ENCODE results near the gene ITLN1. TPM values are rescaled to one million over a fixed set of nuclear protein-coding genes. Genes with fewer than 3 reads are reported as not detected.
A peak's percentile ranks its signal among the peaks of the same experiment; 100 is the strongest.
"Not testable (repeated sequence)": the region's sequence is repeated elsewhere in the genome, so short reads cannot be mapped to it uniquely, and the experiment has no call there.

The ITLN1 gene
- total and polyA plus RNA-seq, 5 donors from 2014 or later: not detected

- H3K4me1 ChIP-seq (ENCODE audit: control insufficient read depth, insufficient read depth, low read length, poor library complexity, severe bottlenecking); H3K27ac ChIP-seq (ENCODE audit: insufficient read depth, low read length, poor library complexity, severe bottlenecking); H3K36me3 ChIP-seq (ENCODE audit: control insufficient read depth, insufficient read depth, low read length); DNase-seq; ATAC-seq (ENCODE audit: low read depth in 2 of 2); H3K36me3 Mint-ChIP-seq; H3K4me1 Mint-ChIP-seq; H3K4me3 ChIP-seq (ENCODE audit: low read depth, low read length); H3K27me3 ChIP-seq (ENCODE audit: control insufficient read depth, insufficient read depth, low read length); H3K4me3 Mint-ChIP-seq; H3K9me3 ChIP-seq (ENCODE audit: control insufficient read depth in 2 of 2, low read length in 2 of 2): not testable (repeated sequence)
- H3K27ac Mint-ChIP-seq: peak overlapping the region in 1 of 3 donors; percentile 24
- peaks cover 52% of the 10 kb centered on the region for H3K27me3 Mint-ChIP-seq
- peaks cover 0 to 13% (median 5%) of the 10 kb centered on the region in 7 donors for H3K9me3 Mint-ChIP-seq
These were observed 9.6 kb upstream of the ITLN1 start for GRCh38 chr1:160894368-160895135.

DNA sequence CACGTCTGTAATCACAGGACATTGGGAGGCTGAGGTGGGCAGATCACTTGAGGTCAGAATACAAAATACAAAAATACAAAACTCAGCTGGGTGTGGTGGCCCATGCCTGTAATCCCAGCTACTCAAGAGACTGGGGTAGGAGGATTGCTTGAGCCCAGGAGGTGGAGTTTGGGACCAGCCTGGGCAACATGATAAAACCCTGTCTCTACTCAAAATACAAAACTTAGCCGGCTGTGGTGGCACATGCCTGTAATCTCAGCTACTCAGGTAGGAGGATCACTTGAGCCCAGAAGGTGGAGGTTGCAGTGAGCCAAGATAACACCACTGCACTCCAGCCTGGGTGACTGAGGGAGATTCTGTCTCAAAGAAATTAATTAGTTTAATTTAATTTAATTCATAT is 6.5 kb upstream of the ITLN1 start:
- H3K36me3 Mint-ChIP-seq: no peaks in the 10 kb centered on the region
- no peak overlapping the region for H3K4me3 Mint-ChIP-seq
- Histone ChIP-seq H3K27me3 (ENCODE audit: control insufficient read depth, insufficient read depth, low read length) (peaks cover 4% of the 10 kb centered on the region), H3K4me1 (ENCODE audit: control insufficient read depth, insufficient read depth, low read length, poor library complexity, severe bottlenecking) (no peaks in the 10 kb centered on the region), H3K27ac (ENCODE audit: insufficient read depth, low read length, poor library complexity, severe bottlenecking) (no peak overlapping the region), H3K4me3 (ENCODE audit: low read depth, low read length) (no peak overlapping the region), H3K36me3 (ENCODE audit: control insufficient read depth, insufficient read depth, low read length) (no peaks in the 10 kb centered on the region), H3K9me3 (ENCODE audit: control insufficient read depth in 2 of 2, low read length in 2 of 2) (no peaks in the 10 kb centered on the region)
- H3K4me1 Mint-ChIP-seq: peaks cover 0 to 2% (median 0%) of the 10 kb centered on the region in 4 donors
- ATAC-seq (ENCODE audit: low read depth in 2 of 2) (no peak), DNase-seq (no peak)
- H3K9me3 Mint-ChIP-seq: peaks cover 0 to 10% (median 5%) of the 10 kb centered on the region in 7 donors
- no peak overlapping the region for H3K27ac Mint-ChIP-seq
- H3K27me3 Mint-ChIP-seq: peaks cover 50% of the 10 kb centered on the region

- no peak for ATAC-seq (ENCODE audit: low read depth in 2 of 2)
- H3K4me3 Mint-ChIP-seq: no peak overlapping the region
- peaks cover 46% of the 10 kb centered on the region for H3K27me3 Mint-ChIP-seq
- no peak for DNase-seq
- H3K9me3 ChIP-seq (ENCODE audit: control insufficient read depth in 2 of 2, low read length in 2 of 2): no peaks in the 10 kb centered on the region
- no peak overlapping the region for H3K27ac ChIP-seq (ENCODE audit: insufficient read depth, low read length, poor library complexity, severe bottlenecking)
- H3K27me3 ChIP-seq (ENCODE audit: control insufficient read depth, insufficient read depth, low read length): peaks cover 6% of the 10 kb centered on the region
- no peaks in the 10 kb centered on the region for H3K36me3 Mint-ChIP-seq
- peaks cover 0 to 4% (median 0%) of the 10 kb centered on the region in 4 donors for H3K4me1 Mint-ChIP-seq
- H3K9me3 Mint-ChIP-seq: peaks cover 0 to 5% (median 4%) of the 10 kb centered on the region in 7 donors
- H3K4me3 ChIP-seq (ENCODE audit: low read depth, low read length): no peak overlapping the region
- H3K27ac Mint-ChIP-seq: no peak overlapping the region
- H3K4me1 ChIP-seq (ENCODE audit: control insufficient read depth, insufficient read depth, low read length, poor library complexity, severe bottlenecking): no peaks in the 10 kb centered on the region
- no peaks in the 10 kb centered on the region for H3K36me3 ChIP-seq (ENCODE audit: control insufficient read depth, insufficient read depth, low read length)
These were observed 3.9 kb upstream of the ITLN1 start for GRCh38 chr1:160888926-160889325.

DNA sequence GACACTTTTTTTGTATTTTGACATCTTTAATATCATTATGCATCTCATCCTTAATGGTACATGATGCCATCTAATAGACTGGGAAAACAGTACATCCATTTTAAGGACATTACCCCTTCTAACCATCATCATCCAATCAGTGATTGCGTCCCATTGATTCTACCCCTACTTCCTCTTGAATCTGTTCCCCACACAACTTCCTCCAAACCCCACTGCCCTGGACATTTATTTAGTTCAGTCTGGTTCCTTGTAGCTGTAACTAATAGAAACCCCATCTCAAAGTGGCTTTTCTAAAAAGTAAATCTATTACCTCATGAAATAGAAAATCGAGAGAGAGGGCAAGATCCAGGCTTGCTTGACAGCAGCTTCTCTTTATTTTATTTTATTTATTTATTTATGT is 2.1 kb upstream of the ITLN1 start:
- Histone ChIP-seq H3K36me3 (ENCODE audit: control insufficient read depth, insufficient read depth, low read length) (no peaks in the 10 kb centered on the region), H3K27ac (ENCODE audit: insufficient read depth, low read length, poor library complexity, severe bottlenecking) (no peak overlapping the region), H3K4me3 (ENCODE audit: low read depth, low read length) (no peak overlapping the region), H3K4me1 (ENCODE audit: control insufficient read depth, insufficient read depth, low read length, poor library complexity, severe bottlenecking) (no peaks in the 10 kb centered on the region), H3K9me3 (ENCODE audit: control insufficient read depth in 2 of 2, low read length in 2 of 2) (no peaks in the 10 kb centered on the region), H3K27me3 (ENCODE audit: control insufficient read depth, insufficient read depth, low read length) (peaks cover 6% of the 10 kb centered on the region)
- no peaks in the 10 kb centered on the region for H3K36me3 Mint-ChIP-seq
- H3K27ac Mint-ChIP-seq: no peak overlapping the region
- peaks cover 0 to 4% (median 0%) of the 10 kb centered on the region in 4 donors for H3K4me1 Mint-ChIP-seq
- ATAC-seq (ENCODE audit: low read depth in 2 of 2) (no peak), DNase-seq (no peak)
- no peak overlapping the region for H3K4me3 Mint-ChIP-seq
- H3K27me3 Mint-ChIP-seq: peaks cover 44% of the 10 kb centered on the region
- no peaks in the 10 kb centered on the region for H3K9me3 Mint-ChIP-seq

- H3K4me3 Mint-ChIP-seq: no peak overlapping the region
- no peak overlapping the region for H3K4me3 ChIP-seq (ENCODE audit: low read depth, low read length)
- ATAC-seq (ENCODE audit: low read depth in 2 of 2): no peak
- no peaks in the 10 kb centered on the region for H3K36me3 Mint-ChIP-seq
- no peak overlapping the region for H3K27ac ChIP-seq (ENCODE audit: insufficient read depth, low read length, poor library complexity, severe bottlenecking)
- H3K27me3 ChIP-seq (ENCODE audit: control insufficient read depth, insufficient read depth, low read length): peaks cover 2% of the 10 kb centered on the region
- peaks cover 27% of the 10 kb centered on the region for H3K27me3 Mint-ChIP-seq
- H3K9me3 ChIP-seq (ENCODE audit: control insufficient read depth in 2 of 2, low read length in 2 of 2): no peaks in the 10 kb centered on the region
- H3K9me3 Mint-ChIP-seq: no peaks in the 10 kb centered on the region
- H3K4me1 Mint-ChIP-seq: peaks cover 0 to 5% (median 4%) of the 10 kb centered on the region in 4 donors
- H3K36me3 ChIP-seq (ENCODE audit: control insufficient read depth, insufficient read depth, low read length): no peaks in the 10 kb centered on the region
- H3K27ac Mint-ChIP-seq: no peak overlapping the region
- H3K4me1 ChIP-seq (ENCODE audit: control insufficient read depth, insufficient read depth, low read length, poor library complexity, severe bottlenecking): no peaks in the 10 kb centered on the region
- DNase-seq: peak in 1 of 3 donors; percentile 14
These were observed 401 bp downstream of the ITLN1 start for GRCh38 chr1:160884579-160884978.

DNA sequence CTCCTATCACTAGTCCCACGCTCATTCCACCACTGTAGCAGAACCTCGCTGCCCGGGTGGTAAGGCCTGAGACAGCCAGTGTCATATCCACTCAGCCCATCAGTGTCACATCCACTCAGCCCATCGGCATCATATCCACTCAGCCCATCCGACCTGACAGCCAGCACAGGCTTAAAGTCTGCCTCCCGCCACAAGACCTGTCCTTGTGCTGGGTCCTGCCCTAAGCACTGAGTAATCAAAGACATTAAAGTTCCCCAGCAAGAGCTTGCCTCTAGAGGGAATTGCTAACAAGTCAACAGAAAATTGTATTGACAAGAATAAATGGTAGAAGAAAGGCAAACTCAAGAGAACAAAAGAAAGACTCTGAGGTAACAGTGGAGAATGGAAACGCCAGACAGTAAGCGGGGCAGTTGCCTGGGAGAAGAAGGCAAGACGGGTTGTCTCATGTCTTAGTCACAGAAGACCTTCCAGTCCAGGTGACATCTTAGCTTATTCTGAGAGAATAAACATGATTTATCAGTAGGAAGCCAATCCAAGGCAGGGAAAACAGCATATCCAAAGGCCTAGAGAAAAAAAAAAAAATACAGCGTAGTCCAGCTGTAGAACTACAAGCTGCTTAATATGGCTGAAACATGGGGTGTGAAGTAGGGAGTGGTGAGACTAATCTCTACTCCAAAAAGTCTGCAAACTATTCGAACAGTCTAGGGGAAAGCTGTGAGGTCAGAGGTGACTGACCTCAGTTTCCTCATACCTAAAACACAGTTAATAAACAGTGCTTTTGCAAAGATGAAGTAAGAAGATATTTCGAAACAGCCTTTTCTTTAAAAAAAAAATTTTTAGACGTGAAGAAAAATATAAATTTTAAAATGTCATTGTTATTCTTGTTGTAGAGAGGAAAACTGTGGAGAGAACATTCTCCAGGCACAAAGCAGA is 1.1 kb downstream of the ITLN1 start:
- Mint-ChIP-seq H3K27ac (no peak overlapping the region), H3K36me3 (no peaks in the 10 kb centered on the region), H3K27me3 (peaks cover 25% of the 10 kb centered on the region), H3K4me3 (no peak overlapping the region), H3K9me3 (no peaks in the 10 kb centered on the region), H3K4me1 (peaks cover 0 to 11% (median 9%) of the 10 kb centered on the region in 4 donors)
- H3K27ac ChIP-seq (ENCODE audit: insufficient read depth, low read length, poor library complexity, severe bottlenecking): no peak overlapping the region
- peaks cover 7% of the 10 kb centered on the region for H3K4me1 ChIP-seq (ENCODE audit: control insufficient read depth, insufficient read depth, low read length, poor library complexity, severe bottlenecking)
- H3K4me3 ChIP-seq (ENCODE audit: low read depth, low read length): no peak overlapping the region
- no peak for DNase-seq
- H3K9me3 ChIP-seq (ENCODE audit: control insufficient read depth in 2 of 2, low read length in 2 of 2): no peaks in the 10 kb centered on the region
- peaks cover 2% of the 10 kb centered on the region for H3K27me3 ChIP-seq (ENCODE audit: control insufficient read depth, insufficient read depth, low read length)
- ATAC-seq (ENCODE audit: low read depth in 2 of 2): no peak
- no peaks in the 10 kb centered on the region for H3K36me3 ChIP-seq (ENCODE audit: control insufficient read depth, insufficient read depth, low read length)

DNA sequence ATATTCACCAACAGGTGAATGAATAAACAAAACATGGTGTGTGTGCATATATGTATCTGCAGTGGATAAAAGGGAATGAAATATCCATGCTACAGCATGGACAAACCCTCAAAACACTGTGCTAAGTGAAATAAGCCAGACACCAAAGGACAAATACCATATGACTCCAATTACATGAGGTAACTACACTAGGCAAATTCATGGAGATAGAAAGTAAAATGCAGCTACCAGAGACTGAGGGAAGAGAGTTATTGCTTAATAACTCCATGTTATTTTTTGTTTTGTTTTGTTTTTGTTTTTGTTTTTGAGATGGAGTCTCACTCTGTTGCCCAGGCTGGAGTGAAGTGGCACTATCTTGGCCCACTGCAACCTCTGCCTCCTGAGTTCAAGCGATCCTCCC is 2.4 kb downstream of the ITLN1 start:
- Mint-ChIP-seq H3K36me3 (no peaks in the 10 kb centered on the region), H3K4me3 (no peak overlapping the region), H3K4me1 (peaks cover 0 to 21% (median 13%) of the 10 kb centered on the region in 4 donors), H3K27me3 (peaks cover 17% of the 10 kb centered on the region), H3K9me3 (no peaks in the 10 kb centered on the region), H3K27ac (peak overlapping the region in 1 of 3 donors; percentile 17)
- H3K4me3 ChIP-seq (ENCODE audit: low read depth, low read length): no peak overlapping the region
- H3K9me3 ChIP-seq (ENCODE audit: control insufficient read depth in 2 of 2, low read length in 2 of 2): no peaks in the 10 kb centered on the region
- no peaks in the 10 kb centered on the region for H3K36me3 ChIP-seq (ENCODE audit: control insufficient read depth, insufficient read depth, low read length)
- no peak for ATAC-seq (ENCODE audit: low read depth in 2 of 2)
- H3K4me1 ChIP-seq (ENCODE audit: control insufficient read depth, insufficient read depth, low read length, poor library complexity, severe bottlenecking): peaks cover 7% of the 10 kb centered on the region
- DNase-seq: no peak
- H3K27ac ChIP-seq (ENCODE audit: insufficient read depth, low read length, poor library complexity, severe bottlenecking): no peak overlapping the region
- peaks cover 2% of the 10 kb centered on the region for H3K27me3 ChIP-seq (ENCODE audit: control insufficient read depth, insufficient read depth, low read length)
